ENCODE data around the gene TRIM17.
A peak's percentile ranks its signal among the peaks of the same experiment; 100 is the strongest.

Gene TRIM17

DNA sequence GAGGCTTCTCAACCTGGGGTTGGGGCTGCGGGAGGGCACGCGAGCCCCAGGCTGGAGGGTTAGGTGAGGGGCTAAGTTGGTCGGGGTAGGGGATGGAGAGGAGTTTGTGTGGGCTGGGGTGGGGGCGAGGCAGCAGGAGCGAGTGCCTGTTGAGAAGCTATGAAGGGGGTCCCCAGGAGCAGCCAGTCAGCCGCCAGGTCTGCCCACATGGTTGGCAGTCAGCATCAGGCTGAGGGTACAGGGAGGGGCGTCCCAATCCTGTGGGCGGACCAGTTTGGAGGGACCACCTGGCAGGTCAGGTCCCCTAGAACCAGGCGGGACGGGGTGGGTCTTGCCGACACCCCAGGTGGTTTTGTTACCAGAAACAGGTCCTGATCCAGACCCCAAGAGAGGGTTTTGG lies 400 bp upstream of the TRIM17 start:
- no peak for DNase-seq

DNA sequence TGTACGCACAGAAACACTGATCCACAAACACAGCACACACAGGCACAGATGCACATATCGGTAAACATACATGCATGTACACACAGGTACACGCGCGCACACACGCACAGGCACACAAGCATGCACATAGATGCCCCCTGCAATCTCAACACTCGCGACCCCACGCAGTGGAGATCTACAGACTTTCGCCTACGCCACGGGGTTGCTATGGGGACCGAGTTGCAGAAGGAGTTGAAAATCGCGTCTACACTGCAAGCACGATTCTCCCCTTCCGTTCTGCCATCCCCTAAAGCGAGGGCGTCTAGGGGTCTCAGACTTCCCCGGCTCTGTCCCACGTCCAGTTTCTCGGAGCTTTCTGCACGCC lies 826 bp downstream of the TRIM17 start:
- DNase-seq: no peak

DNA sequence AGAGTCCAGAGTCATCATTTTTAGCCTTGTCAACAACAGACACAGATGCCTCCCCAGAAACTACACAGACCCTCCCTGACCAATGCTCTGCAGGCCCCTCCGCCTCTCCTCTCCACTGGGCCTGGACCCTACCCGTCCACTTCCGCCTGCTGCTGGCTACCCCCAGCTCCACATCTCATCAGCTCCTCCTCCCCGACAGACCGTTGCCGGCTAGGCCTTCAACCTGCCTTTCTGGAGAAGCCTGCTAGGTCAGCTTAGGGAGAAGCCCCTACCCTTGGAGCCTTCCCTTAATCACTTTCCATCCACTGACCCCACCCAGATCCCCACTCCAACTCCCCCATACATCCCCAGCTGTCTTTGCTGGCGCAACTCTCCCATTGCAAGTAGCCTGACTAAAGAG lies 1.4 kb downstream of the TRIM17 start:
- DNase-seq: no peak

DNA sequence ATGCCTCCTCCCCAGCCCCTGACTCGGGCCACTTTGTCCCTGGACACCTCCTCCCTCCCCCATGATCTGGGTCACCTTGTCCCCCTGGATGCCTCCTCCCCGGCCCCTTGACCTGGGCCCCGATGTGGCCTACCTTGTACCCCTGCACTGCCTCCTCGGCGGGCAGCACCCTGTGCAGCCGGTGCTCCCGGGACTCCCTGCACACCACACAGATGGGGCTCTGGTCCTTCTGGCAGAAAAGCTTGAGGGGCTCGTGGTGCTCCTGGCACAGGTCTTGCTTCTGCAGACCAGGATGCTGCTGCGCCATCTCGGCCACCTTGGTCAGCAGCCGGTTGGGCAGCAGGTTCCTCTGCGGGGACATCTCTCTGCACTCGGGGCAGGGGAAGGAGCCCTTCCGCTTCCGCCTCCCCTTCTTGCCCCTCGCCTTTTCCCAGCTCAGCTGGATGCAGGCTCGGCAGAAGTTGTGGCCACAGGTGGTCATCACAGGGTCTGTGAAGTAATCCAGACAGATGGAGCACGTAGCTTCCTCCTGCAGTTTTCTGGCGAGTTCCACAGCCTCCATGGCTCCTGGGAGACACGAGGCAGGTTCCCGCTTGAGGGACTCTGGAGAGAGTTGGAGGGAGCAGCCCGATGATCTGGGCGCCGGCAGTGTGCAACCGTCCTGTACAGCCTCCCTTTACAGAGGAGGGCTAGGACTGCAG lies 2.0 kb downstream of the TRIM17 start:
- no peak for DNase-seq

DNA sequence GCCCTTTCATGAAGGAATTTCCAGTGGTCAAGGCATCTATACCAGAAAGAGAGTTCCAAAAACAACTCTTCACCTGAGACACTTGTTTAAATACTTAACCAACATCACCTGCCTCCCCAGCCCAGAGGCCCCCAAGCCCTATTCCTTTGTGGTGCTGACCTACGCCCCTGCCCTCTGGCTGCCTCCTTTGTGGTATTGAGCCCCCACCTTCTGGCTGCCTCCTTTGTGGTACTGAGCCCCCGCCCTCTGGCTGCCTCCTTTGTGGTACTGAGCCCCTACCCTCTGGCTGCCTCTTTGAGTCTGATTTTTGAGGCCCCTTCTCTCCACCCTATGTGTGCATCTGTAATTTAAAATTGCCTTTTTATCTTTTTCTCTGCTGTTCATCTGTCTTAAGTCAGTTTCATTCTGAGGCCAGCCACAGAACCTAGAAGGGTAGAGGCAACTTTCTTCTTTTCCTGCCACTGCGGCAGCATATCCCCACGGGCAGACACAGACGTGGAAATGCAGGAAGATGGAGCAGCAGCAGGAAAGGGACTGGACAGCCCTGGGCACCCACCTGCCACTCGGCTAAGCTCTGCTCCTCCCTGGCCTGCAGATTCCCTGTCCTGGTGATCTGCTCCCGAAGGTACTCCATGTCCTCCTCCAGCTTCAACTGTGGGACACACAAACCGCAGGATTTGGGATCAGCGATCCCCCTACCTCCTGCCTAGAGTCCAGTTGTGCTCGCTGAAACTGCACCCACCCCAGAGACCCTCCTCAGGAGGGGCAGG lies 3.2 kb downstream of the TRIM17 start:
- no peak for DNase-seq

DNA sequence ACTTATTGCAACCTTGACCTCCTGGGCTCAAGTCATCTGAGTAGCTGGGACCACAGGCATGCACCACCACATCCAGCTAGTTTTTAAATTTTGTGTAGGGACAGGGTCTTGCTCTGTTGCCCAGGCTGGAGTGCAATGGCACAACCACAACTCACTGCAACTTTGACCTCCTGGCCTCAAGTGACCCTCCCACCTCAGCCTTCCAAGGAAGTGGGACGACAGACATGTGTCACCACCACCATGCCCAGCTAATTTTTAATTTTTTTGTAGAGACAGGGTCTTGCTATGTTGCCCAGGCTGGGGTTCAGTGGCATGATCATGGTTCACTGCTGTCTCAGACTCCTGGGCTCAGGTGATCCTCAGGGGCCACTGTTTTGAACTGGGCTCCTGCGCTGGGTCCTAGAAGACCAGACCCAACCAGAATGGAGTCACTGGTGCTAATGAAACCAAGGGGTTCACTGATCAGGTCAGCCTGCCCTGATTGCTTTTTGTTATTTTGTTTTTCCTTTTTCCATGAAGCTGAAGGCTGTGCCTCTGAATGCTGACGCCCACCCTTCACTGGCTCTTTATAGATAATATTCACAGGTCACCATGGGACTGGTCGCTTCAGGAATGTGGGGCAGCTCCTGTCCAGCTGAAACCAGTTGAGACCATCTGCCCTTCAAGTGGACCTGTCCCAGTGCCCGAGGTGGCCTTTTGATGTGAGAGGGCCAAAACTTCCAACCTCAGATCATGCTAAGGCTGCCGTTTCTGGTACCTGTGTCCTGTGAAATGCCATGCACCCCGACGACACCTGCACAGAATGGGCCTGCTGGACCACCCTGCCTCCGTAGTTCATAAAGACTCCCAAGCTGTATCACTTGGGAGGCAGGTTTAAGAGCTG lies 4.9 kb downstream of the TRIM17 start:
- no peak for DNase-seq

DNA sequence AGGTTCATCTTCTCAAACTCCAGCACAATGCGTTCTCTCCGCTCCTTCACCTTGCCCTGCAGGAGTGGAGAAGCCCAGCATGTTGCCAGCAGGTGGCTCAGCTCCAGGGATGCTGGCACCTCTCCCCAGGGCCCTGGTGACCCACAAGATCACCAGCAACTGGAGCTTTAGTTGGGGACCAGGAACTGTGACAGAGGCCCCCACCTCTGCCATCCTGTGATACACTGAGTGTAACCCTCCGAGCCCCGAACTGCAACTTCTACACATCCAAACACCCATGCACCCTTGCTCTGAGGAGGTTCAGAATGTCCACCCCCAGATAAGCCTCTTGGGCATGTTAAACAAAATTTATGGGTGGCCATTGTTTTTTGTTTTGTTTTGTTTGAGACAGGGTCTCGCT lies 5.5 kb downstream of the TRIM17 start:
- no peak for DNase-seq

DNA sequence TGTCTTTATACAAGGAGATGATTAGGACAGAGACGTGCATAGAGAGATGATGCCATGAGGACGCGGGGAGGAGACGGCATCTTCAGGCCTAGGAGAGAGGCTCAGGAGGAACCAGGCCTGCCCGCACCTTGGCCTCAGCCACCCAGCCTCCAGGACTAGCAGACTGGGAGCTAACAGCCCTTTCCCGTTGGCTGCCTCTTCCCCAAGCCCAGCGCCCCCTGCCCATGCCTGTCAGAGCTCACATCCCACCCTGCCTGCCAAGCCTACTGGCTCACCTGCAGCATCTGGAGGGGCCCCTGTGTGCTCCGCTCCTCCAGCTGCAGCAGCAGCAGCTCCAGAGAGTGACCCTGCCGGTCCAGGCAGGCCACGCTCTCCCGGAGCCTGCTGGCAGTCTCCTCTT lies 6.0 kb downstream of the TRIM17 start:
- no peak for DNase-seq

DNA sequence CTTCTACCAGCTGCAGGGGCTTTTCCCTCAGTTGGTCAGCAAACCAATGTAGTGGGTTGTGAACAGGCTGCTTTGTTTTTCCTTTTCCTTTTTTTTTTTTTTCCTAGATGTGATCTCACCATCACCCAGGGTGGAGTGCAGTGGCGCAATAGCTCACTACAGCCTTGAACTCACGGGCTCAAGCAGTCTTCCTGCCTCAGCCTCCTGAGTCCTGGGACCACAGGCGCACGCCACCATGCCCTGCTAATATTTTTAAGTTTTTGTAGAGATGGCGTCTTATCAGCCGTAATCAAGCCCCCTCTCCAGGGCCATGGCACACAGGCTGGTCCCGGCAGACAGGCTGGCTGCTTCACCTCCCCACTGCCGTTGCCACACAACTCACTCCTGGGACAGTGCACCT lies 6.6 kb downstream of the TRIM17 start:
- DNase-seq: no peak

DNA sequence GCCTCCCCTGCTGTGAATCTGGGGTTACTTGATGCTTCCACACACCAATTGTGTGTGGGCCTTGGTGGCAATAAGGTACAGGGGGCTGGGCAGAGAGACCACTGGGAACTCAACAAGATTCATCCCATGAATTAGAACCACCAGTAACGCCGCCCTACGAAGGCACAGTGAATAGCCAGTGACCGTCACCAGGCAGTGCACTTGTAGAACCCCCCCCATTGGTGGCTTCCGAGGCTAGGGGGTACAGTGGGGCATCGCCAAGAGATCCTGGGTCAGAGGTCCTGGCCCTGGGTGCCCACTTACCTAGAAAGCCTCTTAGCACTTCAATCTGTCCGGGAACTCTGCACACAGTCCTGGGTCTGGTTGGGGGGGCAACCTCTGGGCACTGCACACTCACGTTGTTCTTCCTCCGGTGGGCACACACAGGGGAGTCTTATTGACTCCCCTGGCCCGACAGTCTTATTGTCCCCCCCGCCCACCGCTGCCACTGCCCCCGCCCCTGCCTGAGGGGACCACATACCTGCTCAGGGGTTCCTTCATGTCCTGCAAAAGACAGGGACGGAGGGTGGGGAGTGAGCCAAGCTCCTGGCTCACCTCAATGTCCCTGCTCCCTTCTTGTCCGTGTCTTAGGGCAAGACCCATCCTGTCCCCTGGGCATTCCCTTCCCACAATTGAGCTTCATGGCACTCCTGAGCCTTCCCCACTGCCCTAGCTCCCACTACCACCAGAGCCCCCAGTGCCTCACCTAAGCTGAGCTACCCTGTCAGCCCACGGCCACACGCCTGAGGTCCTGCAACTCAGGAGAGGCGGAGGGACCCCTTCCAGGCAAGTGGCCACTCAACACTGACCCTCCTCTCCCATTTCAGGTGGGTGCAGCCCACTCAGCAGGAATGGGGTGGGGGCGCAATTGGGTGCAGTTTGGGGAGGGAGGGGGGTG lies 7.5 kb downstream of the TRIM17 start:
- no peak for DNase-seq

DNA sequence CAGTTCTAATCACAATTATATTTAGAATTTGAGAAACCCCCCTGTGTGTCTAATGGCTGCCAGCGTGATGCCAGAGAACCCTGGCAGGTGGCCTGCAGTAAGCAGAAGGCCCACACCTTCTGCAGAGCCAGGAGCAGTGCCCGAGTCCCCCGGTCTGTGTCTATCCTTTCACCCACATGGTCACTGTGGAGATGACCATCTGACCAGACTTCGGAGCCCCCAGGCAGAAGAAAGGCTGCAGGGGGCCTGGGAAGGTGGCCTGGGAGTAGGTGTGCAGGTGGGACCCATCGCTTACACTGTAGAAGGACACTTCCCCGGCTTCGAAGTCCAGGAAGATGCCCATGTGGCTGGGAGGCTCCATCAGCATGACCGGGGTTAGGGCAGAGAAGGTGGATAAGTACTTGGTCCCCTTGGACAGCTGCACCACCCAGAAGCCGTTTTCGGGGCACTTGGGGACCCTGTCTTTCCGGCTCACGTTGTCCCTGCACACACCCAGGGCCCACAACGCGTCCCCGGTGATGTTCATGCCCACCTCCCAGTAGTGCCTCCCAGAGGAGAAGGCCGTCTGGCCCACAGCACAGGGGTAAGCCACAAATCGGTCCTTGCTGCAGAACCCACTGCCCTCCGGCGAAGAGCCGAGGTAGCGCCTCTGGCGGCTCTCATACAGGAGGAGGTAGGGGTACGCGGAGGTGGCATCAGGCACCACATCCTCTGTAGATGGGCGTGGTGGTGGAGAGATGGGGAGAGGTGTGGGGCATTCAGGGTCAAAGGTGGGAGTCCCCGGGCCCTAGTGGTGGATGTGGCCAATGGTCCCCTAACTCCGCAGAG lies 8.4 kb downstream of the TRIM17 start:
- DNase-seq: no peak

DNA sequence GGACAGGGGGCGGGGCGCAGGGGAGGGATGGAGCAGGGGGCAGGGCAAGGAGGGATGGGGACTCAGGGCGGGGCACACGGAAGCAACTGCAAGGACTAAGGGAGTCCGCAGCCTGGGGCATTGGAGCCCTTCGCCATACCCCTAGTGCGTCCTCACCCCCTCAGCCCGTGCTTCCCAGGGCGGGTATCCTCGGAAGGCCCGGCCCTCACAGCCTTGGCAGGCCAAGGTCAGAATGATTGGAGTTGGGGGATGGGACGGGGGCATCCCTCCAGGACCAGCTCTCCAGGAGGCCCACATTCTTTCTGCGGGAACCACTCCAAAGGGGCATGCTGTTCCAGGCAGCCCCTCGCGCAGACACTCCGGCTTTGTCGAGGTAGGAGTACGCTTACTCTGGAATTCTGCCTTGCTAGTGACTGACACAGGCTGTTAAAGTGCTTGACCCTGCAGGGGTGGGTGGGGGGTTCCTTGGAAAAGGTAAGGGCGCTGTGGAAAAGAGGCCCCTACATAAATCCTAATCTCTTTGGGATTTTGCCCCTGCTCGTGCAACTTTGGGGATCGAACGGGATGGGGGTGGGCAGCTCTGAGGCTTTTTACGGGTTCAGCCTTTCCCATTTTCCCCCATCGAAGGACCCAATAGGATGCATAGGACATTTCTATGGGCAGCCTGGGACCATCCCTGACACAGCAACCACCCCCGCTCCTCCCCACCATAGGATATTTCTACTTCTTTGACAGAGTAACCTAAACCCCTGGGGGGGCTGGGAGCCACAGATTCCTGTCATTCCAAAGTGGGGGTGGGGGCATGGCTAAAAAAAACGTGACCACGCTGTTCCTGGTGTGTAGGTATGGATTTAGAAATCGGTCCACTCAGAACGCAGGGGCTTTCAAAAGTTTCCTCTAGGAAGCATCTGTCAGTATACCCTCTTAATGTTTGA lies 9.3 kb downstream of the TRIM17 start:
- no peak for DNase-seq

DNA sequence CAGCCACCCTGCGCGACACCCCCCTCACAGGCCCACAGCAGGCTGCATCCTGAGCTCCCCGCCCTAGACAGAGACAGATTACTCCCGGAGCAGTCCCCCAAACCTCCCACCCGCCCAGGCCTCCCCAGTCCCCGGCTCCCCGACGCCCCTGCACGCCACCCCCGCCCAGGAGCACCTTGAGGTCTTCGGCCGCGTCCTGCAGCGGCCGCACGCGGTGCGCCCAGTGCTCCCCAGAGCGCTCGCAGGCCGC lies 10.8 kb downstream of the TRIM17 start:
- peak; percentile 22 for DNase-seq

DNA sequence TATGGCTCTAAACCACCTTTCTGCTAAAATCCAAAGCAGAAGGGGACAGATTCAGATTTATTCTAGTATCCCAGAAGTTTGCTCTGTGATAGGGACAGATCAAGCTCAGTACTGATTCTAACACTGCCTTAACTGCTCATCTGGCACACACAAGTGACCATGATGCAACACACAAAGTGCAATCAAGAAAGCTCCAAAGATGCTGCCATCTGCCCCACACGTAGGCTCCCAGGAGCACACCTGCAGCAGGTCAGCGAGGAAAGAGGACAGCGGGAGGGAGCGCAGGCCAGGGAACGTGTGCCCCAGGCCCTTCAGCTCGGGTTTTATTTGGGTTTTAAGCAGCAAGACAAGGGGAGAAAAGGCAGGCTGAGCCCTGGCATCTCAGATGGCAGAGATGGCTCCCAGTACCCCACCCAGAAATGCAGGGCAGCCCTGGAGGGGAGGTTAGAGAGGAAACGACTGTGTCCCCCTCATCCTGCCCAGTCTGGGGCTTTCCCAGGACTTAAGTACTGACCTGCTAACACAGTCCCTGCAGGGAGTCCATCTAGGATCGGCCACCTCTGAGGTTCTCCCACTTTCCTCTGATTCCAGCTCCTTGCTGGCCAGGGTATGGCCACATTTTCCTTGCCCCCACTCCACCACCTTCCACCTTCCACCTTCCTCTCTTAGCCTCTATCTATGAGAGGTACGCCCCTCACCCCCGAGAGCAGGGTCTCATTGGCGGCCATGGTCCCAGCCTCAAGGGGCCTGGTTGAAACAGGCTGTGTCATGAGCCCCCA lies 11.3 kb downstream of the TRIM17 start:
- DNase-seq: no peak

DNA sequence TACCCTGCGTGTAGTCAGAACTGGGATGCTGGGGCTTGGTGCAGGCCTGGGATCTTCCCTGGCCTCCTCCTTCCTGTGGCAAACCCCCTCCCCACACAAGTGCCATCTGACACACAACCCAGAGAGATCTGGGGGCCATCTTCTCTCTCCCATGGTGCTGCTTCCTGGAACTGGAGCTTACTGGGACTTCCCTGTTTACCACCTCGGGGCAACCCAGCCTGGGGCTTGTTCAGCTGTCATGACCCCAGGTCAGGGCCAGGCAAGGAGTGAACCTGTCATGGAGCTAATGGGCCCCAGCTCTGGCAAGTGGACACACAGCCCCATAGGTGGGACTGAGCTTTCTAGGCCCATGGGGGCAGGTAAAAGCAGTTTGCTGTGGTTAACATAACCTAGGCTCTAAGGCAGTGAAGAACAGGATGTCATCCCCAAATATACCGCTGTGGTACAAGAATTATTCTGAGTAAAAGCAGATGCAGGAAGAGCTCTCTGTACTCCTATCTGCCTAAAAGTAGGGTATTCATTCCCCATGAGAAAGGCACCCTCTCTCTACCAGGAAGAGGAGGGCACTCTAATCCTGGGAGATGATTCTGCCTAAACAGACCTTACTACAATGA lies 12.4 kb downstream of the TRIM17 start:
- no peak for DNase-seq

DNA sequence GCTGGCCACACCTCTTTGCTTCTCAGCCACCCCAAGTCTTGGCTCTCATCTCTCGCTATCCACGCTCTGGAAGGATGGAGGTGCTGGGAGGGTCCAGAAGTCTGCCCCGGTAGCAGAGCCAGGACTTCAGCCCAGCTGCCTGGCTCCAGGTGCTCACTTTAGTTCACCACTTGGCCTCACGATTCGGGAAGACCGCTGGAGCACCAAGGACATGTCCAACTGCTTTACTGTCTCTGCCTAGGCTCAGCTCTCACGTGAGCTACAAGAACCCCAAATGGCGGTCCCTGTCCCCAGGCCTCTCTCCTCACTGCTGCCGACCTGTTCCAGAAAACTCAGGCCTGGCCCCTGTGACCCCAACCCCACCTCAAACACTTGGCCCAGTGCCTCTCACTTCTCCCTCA lies 13.4 kb downstream of the TRIM17 start:
- DNase-seq: no peak

DNA sequence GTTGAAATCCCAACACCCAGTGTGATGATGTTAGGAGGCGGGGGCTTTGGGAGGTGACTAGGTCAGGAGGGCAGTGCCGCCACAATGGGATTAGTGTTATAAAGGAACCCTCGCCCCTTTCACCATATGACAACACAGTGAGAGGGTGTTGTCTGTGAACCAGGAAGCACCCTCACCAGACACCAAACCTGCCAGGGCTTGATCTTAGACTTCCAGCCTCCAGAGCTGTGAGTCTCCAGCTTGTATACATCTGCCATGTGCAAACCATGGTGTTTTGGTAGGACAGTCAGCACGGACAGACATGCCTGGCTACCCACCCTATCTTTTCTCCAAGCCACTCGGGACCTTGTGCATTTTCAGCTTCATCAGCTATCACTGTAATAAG lies 14.0 kb downstream of the TRIM17 start:
- DNase-seq: no peak

DNA sequence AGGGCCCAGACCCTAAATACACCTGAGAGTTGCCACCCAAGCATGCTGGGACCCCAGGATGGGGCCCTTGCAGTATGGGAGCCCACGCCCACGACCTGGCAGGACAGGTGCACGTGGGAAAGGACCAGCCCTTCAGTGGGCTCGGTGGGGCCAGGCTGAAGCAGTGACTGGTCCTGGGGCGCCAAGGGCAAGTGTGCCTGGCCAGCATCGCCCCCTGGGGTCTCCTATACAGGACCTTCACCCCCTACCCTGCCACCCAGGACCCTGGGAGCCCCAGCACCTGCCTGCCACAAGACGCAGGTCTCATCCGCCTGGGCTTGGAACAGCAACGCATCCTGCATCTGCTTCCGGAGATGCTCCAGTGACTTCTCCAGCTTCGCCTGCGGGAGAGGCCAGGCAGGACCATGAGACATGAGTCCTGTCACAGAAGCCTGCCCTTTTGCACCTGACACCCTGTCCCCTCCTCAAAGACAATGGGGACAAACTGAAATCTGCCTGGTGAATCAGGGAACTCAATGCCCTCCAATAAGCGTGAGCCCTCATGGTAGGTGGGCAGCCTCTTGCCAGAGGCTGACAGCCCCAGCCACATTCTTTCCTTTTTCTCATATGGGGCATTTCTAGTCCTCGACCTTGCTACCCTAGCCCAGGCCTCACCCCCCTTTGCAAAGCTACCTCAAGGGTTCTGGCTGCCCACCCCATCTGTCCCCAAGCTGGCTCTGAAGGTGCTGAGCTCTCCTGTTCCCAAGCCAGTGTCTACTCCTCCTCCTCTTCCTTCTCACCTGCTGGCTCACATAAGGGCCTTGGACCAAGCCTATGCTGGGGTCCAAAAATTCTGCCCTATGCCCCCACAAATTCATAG lies 14.7 kb downstream of the TRIM17 start:
- no peak for DNase-seq

All from activated CD4-positive, alpha-beta T cell treated with anti-CD3 and anti-CD28 coated beads for 48 hours (primary cell).